T follicular helper cell (primary cell): ENCODE results near the gene MPLKIP.
"Not testable (repeated sequence)": the region's sequence is repeated elsewhere in the genome, so short reads cannot be mapped to it uniquely, and the experiment has no call there.

Source experiments
- DNase-seq: peaks from one replicate; pipeline ENCODE4 v3.0.0-alpha.2; 2020; ENCODE audit warnings: low read depth

The MPLKIP gene

GRCh38 chr7:40133561-40134427 is 628 bp downstream of the MPLKIP start:
- no peak for DNase-seq

- no peak for DNase-seq
Measured at GRCh38 chr7:40122940-40123254, 11.5 kb downstream of the MPLKIP start.

GRCh38 chr7:40122100-40122939 is 12.1 kb downstream of the MPLKIP start:
- DNase-seq, result not testable (repeated sequence)

- no peak for DNase-seq
Measured at GRCh38 chr7:40120020-40120419, 14.4 kb downstream of the MPLKIP start.

GRCh38 chr7:40118201-40118600 is 16.2 kb downstream of the MPLKIP start:
- DNase-seq, result not testable (repeated sequence)

GRCh38 chr7:40117199-40117598 is 17.2 kb downstream of the MPLKIP start:
- DNase-seq, result not testable (repeated sequence)

- no peak for DNase-seq
Measured at GRCh38 chr7:40115936-40116335, 18.5 kb downstream of the MPLKIP start.

GRCh38 chr7:40105879-40106473 is 28.4 kb downstream of the MPLKIP start:
- no peak for DNase-seq

GRCh38 chr7:40102897-40103296 is 31.5 kb downstream of the MPLKIP start:
- DNase-seq, result no peak

- DNase-seq, result no peak
Measured at GRCh38 chr7:40101201-40101600, 33.2 kb downstream of the MPLKIP start.

GRCh38 chr7:40099837-40100236 is 34.6 kb downstream of the MPLKIP start:
- no peak for DNase-seq

- no peak for DNase-seq
Measured at GRCh38 chr7:40098810-40099209, 35.6 kb downstream of the MPLKIP start.

- DNase-seq, result no peak
Measured at GRCh38 chr7:40097728-40098127, 36.7 kb downstream of the MPLKIP start.

GRCh38 chr7:40095695-40096327 is 38.6 kb downstream of the MPLKIP start:
- no peak for DNase-seq

GRCh38 chr7:40095230-40095629 is 39.2 kb downstream of the MPLKIP start:
- no peak for DNase-seq

- no peak for DNase-seq
Measured at GRCh38 chr7:40093631-40094350, 40.6 kb downstream of the MPLKIP start.

GRCh38 chr7:40092182-40092581 is 42.2 kb downstream of the MPLKIP start:
- no peak for DNase-seq

- no peak for DNase-seq
Measured at GRCh38 chr7:40077849-40078248, 56.6 kb downstream of the MPLKIP start.
